Hepatocyte (in vitro differentiated cells): ENCODE measurements around the gene WNT7B. TPM values are rescaled to one million over a fixed set of nuclear protein-coding genes. Genes with fewer than 3 reads are reported as not detected.

Experiments used
- DNase-seq: peaks from one replicate; pipeline ENCODE4 v3.0.0-alpha.2; 2016; ENCODE audit warnings: low spot score
- H2AFZ ChIP-seq: fragments of 200-600 bp; sonication (generic); 2 replicates; pipeline ENCODE4 v1.6.0; 2016; ENCODE audit warnings: antibody characterized with exemption, mild to moderate bottlenecking
- H3K27ac ChIP-seq: fragments of 200-600 bp; sonication (generic); 2 replicates; pipeline ENCODE4 v1.5.1; 2016; ENCODE audit warnings: mild to moderate bottlenecking
- H3K27me3 ChIP-seq: fragments of 200-600 bp; sonication (generic); 2 replicates; pipeline ENCODE4 v1.6.1; 2016
- H3K36me3 ChIP-seq: fragments of 200-600 bp; sonication (generic); replicated peaks from 2 replicates; pipeline ENCODE4 v1.5.1; 2016; ENCODE audit warnings: low read depth; ENCODE audit not compliant: insufficient read depth
- H3K4me1 ChIP-seq: fragments of 200-600 bp; sonication (generic); 2 replicates; pipeline ENCODE4 v1.5.1; 2016; ENCODE audit warnings: mild to moderate bottlenecking, moderate library complexity; ENCODE audit not compliant: insufficient read depth
- H3K4me2 ChIP-seq: fragments of 200-600 bp; sonication (generic); 2 replicates; pipeline ENCODE4 v1.6.0; 2016
- H3K4me3 ChIP-seq: fragments of 200-600 bp; sonication (generic); 2 replicates; pipeline ENCODE4 v1.5.1; 2016; ENCODE audit warnings: mild to moderate bottlenecking
- H3K79me2 ChIP-seq: fragments of 200-600 bp; sonication (generic); 2 replicates; pipeline ENCODE4 v1.6.0; 2017; ENCODE audit warnings: mild to moderate bottlenecking
- H3K9me2 ChIP-seq: fragments of 200-600 bp; sonication (generic); replicated peaks from 2 replicates; pipeline ENCODE4 v1.6.0; 2017; ENCODE audit warnings: mild to moderate bottlenecking; ENCODE audit not compliant: insufficient read depth
- H3K9me3 ChIP-seq: fragments of 200-600 bp; sonication (generic); 2 replicates; pipeline ENCODE4 v1.5.1; 2016; ENCODE audit warnings: low read depth, mild to moderate bottlenecking
- H4K20me1 ChIP-seq: fragments of 200-600 bp; sonication (generic); 2 replicates; pipeline ENCODE4 v1.6.0; 2016; ENCODE audit warnings: mild to moderate bottlenecking; ENCODE audit not compliant: insufficient read depth, poor library complexity, severe bottlenecking
- EZH2 ChIP-seq: fragments of 200-600 bp; sonication (generic); IDR thresholded peaks from 2 replicates; pipeline ENCODE4 v1.6.1; 2016; ENCODE audit warnings: antibody characterized with exemption, mild to moderate bottlenecking, borderline replicate concordance
- EZH2phosphoT487 ChIP-seq: fragments of 200-600 bp; sonication (generic); IDR thresholded peaks from one replicate; pipeline ENCODE4 v1.6.1; 2018; ENCODE audit warnings: antibody characterized with exemption, mild to moderate bottlenecking, low read depth, moderate library complexity; ENCODE audit not compliant: unreplicated experiment, severe bottlenecking
- WGBS: methylation state at CpG from one replicate; pipeline ENCODE4 v1.1.6; 2016; ENCODE audit warnings: low lambda C conversion rate; ENCODE audit errors: missing lambda C conversion rate; 5-methylcytosine and 5-hydroxymethylcytosine counted together
- polyA plus RNA-seq: library from polyadenylated mRNA; unstranded; fragments of >200 nt; fragmentation: Nextera tagmentation; extraction: Ambion mirVana; gene quantifications from 2 replicates; pipeline ENCODE4 v1.2.1, GENCODE V29; 2016
- total RNA-seq: library from RNA; depleted of rRNA; stranded (reverse); fragments of >200 nt; gene quantifications from 2 replicates; pipeline ENCODE4 v1.2.3, GENCODE V29; 2014
- TF ChIP-seq, protein P1 (sequence below): fragments of 200-600 bp; sonication (generic); IDR thresholded peaks from 2 replicates; pipeline ENCODE4 v1.5.1; 2016; ENCODE audit warnings: antibody characterized with exemption, mild to moderate bottlenecking; ENCODE audit not compliant: poor library complexity

WNT7B gene
- total and polyA plus RNA-seq, 2 experiments from 2014 or later: 1.9 to 2.4 TPM

DNA sequence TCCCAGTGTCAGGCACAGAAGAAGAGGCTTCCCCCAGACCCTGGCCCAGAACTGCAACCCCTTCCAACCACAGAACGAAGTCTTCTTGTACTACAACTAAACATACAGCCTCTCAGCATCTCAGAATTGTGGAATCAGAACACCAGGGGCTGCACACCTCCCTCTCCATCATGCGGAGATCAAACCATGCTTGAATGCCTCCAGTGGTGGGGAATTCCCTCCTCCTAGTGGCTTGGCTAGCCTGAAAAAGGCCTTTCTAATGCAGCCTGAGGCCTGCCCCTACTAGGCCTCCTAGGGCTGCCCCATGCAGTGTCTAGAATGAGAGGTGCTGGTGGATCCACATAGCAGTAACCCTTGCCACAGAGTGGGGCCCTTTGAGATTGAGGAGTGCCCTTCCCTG, 62.7 kb downstream of the WNT7B start:
- no peaks in the 10 kb centered on the region for H4K20me1 ChIP-seq
- H3K36me3 ChIP-seq: no peaks in the 10 kb centered on the region
- no peak for DNase-seq
- TF ChIP-seq EZH2 (no peak), EZH2phosphoT487 (no peak)
- TF ChIP-seq, protein P1, sequence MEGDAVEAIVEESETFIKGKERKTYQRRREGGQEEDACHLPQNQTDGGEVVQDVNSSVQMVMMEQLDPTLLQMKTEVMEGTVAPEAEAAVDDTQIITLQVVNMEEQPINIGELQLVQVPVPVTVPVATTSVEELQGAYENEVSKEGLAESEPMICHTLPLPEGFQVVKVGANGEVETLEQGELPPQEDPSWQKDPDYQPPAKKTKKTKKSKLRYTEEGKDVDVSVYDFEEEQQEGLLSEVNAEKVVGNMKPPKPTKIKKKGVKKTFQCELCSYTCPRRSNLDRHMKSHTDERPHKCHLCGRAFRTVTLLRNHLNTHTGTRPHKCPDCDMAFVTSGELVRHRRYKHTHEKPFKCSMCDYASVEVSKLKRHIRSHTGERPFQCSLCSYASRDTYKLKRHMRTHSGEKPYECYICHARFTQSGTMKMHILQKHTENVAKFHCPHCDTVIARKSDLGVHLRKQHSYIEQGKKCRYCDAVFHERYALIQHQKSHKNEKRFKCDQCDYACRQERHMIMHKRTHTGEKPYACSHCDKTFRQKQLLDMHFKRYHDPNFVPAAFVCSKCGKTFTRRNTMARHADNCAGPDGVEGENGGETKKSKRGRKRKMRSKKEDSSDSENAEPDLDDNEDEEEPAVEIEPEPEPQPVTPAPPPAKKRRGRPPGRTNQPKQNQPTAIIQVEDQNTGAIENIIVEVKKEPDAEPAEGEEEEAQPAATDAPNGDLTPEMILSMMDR: no peak
- no peaks in the 10 kb centered on the region for H3K27me3 ChIP-seq
- no peaks in the 10 kb centered on the region for H3K79me2 ChIP-seq
- no peak overlapping the region for H3K27ac ChIP-seq
- no peak overlapping the region for H2AFZ ChIP-seq
- 95% methylated on average over 2 of the region's 2 CpGs for WGBS
- H3K4me1 ChIP-seq: no peaks in the 10 kb centered on the region
- H3K9me3 ChIP-seq: no peaks in the 10 kb centered on the region
- H3K4me3 ChIP-seq: no peak overlapping the region
- H3K4me2 ChIP-seq: no peak overlapping the region
- no peaks in the 10 kb centered on the region for H3K9me2 ChIP-seq

DNA sequence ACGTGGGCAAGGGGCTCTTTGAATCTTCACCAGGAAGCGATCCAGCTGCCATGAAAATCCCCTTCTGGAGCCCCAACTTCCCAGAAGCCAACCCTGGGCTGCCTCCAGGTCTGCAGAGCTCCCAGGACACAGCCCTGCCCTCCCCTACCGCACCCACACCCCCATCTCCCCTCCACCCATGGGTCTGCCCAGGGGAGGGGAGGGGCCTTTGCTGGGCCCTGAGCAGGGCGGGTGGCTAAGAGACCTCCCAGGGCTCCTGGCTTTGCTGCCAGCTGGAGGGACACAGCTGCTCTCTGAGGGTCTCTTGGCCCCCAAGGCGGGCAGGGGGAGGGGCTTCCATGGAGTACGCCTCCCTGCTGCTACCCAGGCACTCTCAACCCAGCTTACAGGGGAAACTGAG, 64.1 kb downstream of the WNT7B start:
- H3K79me2 ChIP-seq: no peaks in the 10 kb centered on the region
- WGBS: 91% methylated on average over 3 of the region's 6 CpGs
- H2AFZ ChIP-seq: no peak overlapping the region
- no peak overlapping the region for H3K4me3 ChIP-seq
- no peaks in the 10 kb centered on the region for H3K27me3 ChIP-seq
- H3K9me2 ChIP-seq: no peaks in the 10 kb centered on the region
- no peaks in the 10 kb centered on the region for H3K9me3 ChIP-seq
- no peak for DNase-seq
- no peaks in the 10 kb centered on the region for H4K20me1 ChIP-seq
- H3K27ac ChIP-seq: no peak overlapping the region
- no peaks in the 10 kb centered on the region for H3K4me1 ChIP-seq
- H3K4me2 ChIP-seq: no peak overlapping the region
- H3K36me3 ChIP-seq: no peaks in the 10 kb centered on the region
- TF ChIP-seq EZH2phosphoT487 (no peak), EZH2 (no peak)
- TF ChIP-seq, protein P1: no peak

DNA sequence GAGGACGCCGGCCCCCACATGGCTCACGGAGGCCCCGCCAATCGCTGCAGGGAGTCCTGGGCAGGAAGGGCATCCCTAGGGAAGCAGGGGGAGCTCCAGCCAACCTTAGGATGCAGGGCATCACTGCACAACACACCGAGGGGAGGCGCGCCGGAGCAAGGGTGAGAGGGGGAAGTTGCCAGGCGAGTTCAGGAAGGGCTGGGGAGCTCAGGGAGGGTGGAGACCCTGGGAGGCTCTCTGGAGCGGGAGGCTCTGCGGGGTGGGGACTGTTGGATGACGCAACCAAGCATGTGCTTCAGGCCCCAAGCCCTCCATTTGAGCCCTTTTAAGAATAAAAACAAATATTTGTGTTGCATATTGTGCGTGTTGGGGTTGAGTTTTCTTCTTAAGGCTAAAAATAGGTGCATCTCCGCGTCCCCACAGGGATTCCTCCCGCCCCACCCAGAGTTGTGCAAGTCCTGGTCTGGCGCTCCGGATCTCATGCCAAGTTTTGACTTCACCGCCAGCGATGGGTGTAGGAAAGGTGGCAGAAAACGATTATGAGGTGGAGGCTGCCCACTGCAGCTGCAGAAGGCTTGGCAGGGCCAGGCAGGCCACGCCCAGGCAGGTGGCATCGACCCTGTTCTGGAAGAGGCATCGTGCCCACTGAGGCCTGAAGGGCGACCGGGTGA, 65.2 kb downstream of the WNT7B start:
- H3K27ac ChIP-seq: no peak overlapping the region
- TF ChIP-seq EZH2: no peak
- no peak for TF ChIP-seq EZH2phosphoT487
- TF ChIP-seq, protein P1: no peak

More for the DNA sequence above, 65.2 kb downstream of the WNT7B start:
- no peak for DNase-seq
- H4K20me1 ChIP-seq: no peaks in the 10 kb centered on the region
- H3K4me1 ChIP-seq: no peaks in the 10 kb centered on the region
- no peaks in the 10 kb centered on the region for H3K79me2 ChIP-seq
- H2AFZ ChIP-seq: no peak overlapping the region
- 82% methylated on average over 27 of the region's 27 CpGs for whole genome bisulfite sequencing
- H3K27me3 ChIP-seq: no peaks in the 10 kb centered on the region
- no peaks in the 10 kb centered on the region for H3K9me2 ChIP-seq
- H3K4me2 ChIP-seq: no peak overlapping the region
- H3K9me3 ChIP-seq: no peaks in the 10 kb centered on the region
- H3K4me3 ChIP-seq: no peak overlapping the region
- H3K36me3 ChIP-seq: no peaks in the 10 kb centered on the region
